ENCODE measurements around the gene ADGRV1. TPM values are rescaled to one million over a fixed set of nuclear protein-coding genes. Genes with fewer than 3 reads are reported as not detected.

ADGRV1 gene
- total RNA-seq, 2 donors from 2014 or later = 0.45 to 0.74 TPM

DNA sequence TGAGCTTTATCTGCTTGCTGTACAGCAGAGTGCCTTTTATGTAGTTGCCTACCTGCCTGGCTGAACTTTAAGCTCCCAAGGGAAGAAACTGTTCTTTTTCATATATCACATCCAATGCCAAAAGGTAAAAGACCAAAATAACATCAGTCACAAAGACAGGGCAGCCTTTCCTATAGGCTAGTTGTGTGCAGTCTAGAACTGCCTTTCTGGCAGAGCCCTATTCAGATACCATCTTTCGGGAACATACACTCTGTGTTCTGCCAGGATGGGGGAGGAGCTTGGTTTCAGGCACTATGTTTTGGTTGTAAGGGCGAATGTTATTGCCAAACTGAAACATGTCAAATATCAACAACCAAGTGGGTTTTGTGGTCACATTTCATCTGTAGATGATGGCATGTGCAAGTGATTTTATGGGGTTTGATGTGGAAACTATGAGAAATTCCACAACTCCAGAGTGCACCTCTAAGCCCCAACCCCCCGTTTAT is 314.5 kb downstream of the ADGRV1 start:
- Mint-ChIP-seq H3K27ac (no peak overlapping the region), H3K36me3 (ENCODE audit: low read depth) (no peaks in the 10 kb centered on the region), H3K4me3 (no peak overlapping the region), H3K4me1 (peaks cover 8% of the 10 kb centered on the region), H3K27me3 (peaks cover 29% of the 10 kb centered on the region), H3K9me3 (no peaks in the 10 kb centered on the region)
- peak; percentile 69 for ATAC-seq (replicated peaks)

DNA sequence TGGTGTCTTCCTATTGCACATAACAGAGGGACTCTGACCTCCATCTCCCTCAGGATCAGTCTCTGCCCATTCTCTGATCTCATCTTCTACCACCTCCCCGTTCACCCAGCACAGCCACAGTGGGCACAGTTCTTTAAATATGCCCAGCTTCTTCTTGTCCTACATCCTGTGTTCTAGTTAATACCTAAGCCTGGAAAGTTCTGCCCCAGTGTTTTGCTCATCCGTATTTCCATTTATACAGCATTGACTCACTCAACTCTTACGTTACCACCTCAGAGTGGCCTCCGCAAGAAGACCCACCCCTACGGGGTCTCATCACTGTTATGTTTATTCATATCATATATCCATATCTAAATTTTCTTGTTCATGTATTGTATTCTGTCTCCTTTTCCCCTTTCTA is 315.5 kb downstream of the ADGRV1 start:
- no peak overlapping the region for H3K27ac Mint-ChIP-seq
- H3K36me3 Mint-ChIP-seq (ENCODE audit: low read depth) = no peaks in the 10 kb centered on the region
- no peak for ATAC-seq (replicated peaks)
- peaks cover 26% of the 10 kb centered on the region for H3K27me3 Mint-ChIP-seq
- no peaks in the 10 kb centered on the region for H3K9me3 Mint-ChIP-seq
- H3K4me1 Mint-ChIP-seq = peaks cover 8% of the 10 kb centered on the region
- no peak overlapping the region for H3K4me3 Mint-ChIP-seq

DNA sequence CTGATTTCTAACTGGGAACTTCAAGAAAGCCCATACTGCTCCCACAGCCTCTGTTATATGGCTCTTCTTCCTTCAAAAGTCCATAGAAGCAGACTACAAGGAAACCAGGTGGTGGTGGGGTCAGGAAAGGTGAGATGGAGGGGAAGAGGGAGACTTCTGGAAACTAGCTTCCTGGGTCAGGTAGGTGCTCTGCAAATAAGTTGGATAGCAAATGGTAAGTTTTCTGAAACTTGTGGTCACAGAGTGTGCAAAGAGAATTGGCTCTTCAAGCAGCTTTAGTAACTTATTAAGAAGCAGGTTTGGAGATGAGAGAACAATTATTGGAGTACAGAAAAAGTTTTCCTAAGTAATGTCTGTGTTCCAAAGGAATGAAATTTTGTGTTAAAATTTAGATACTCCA is 316.9 kb downstream of the ADGRV1 start:
- Mint-ChIP-seq H3K4me3 (no peak overlapping the region), H3K27ac (no peak overlapping the region), H3K4me1 (peaks cover 8% of the 10 kb centered on the region), H3K9me3 (no peaks in the 10 kb centered on the region), H3K36me3 (ENCODE audit: low read depth) (no peaks in the 10 kb centered on the region), H3K27me3 (peaks cover 22% of the 10 kb centered on the region)
- ATAC-seq (replicated peaks) = no peak

DNA sequence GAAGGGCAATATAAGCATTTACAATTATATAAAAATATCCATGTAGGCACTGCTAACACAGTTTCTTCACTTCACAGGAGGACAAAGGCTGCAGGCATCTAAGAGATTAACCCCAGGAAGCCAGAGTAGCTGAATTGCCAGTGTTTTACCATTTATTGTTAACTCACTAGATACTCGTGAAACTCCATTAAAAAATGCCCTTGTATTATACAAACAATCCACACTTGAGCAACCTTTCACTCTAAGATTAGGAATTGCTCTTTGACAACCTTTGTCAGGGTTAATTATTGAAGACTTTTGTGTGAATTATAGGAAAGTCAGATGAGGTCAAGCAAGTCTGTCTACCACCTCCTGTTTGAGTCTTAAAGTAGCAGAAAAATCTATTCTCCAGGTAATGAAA is 317.8 kb downstream of the ADGRV1 start:
- no peaks in the 10 kb centered on the region for H3K9me3 Mint-ChIP-seq
- H3K4me1 Mint-ChIP-seq = peaks cover 8% of the 10 kb centered on the region
- H3K36me3 Mint-ChIP-seq (ENCODE audit: low read depth) = no peaks in the 10 kb centered on the region
- peaks cover 26% of the 10 kb centered on the region for H3K27me3 Mint-ChIP-seq
- ATAC-seq (replicated peaks) = no peak
- no peak overlapping the region for H3K27ac Mint-ChIP-seq
- no peak overlapping the region for H3K4me3 Mint-ChIP-seq

DNA sequence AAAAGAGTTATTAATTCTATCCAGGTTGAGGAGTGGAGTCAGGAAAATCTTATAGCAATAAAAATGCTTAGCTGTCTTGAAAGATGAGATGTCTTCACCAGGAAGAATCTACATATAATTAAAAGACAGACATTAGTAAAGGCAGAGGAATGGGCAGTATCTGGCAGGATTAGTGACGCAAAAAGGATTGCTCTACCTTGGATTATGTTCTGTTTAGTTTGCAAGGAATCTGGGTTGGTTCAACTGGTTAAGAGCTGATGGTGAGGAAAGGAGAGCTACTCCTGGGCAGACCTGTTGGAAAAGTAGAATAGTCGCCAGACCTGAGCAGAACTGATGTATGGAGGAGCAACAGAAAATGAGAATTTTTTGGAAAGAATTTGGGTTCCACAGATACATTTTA is 318.5 kb downstream of the ADGRV1 start:
- Mint-ChIP-seq H3K9me3 (no peaks in the 10 kb centered on the region), H3K27me3 (peaks cover 26% of the 10 kb centered on the region), H3K4me1 (peaks cover 4% of the 10 kb centered on the region), H3K27ac (no peak overlapping the region), H3K36me3 (ENCODE audit: low read depth) (no peaks in the 10 kb centered on the region), H3K4me3 (no peak overlapping the region)
- ATAC-seq (replicated peaks) = no peak

DNA sequence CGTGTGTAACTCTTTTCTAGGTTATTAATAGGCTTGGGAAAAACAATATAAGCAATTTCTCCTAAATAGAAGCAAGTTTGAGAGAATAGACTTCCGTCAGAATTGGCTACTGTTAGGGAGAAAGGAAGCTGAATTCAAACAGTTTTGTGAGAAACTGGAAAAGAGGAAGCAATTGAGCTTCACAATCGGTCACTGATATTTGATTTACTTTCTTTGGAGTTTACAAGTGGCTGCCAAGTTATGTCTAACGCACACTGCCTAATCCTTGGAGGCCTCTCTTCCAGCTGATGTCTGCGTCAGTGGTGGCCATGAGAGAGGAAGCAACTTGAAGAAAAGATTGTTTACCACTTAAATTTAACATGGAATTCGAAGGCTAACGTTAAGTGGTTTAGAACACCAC is 319.5 kb downstream of the ADGRV1 start:
- H3K27me3 Mint-ChIP-seq = peaks cover 26% of the 10 kb centered on the region

DNA sequence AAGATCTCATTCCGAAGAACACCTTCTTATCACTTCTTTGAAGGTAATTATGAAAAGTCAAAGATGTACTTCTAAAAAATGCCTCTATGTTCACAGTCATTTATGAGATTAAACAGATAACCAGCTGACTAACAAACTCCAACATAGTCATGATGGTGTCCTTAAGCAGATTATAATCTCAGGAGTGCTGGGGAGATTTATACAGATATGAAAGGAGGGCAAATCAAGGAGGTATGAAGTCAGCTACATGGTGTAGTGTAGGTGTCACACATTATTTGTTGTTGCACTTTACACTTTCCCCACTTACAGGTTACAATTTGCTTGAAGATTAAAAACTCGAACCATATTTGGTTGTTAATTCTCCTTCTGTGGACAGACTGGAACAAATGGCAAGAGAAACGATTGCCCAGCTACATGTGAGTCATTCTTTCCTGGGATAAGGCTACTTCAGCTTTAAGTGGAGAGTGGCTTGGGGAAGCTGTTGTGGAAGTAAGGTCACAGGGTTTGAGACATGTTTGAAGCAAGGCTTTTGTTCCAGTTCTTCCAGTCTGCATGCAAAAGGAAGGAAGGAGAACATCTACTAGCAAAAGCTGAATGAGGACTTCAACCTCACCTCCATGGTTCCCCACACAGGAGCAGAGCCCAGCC is 320.1 kb downstream of the ADGRV1 start:
- Mint-ChIP-seq H3K4me1 (peaks cover 4% of the 10 kb centered on the region), H3K27ac (no peak overlapping the region), H3K27me3 (peaks cover 31% of the 10 kb centered on the region), H3K4me3 (no peak overlapping the region), H3K9me3 (no peaks in the 10 kb centered on the region), H3K36me3 (ENCODE audit: low read depth) (no peaks in the 10 kb centered on the region)
- ATAC-seq (replicated peaks) = no peak

More for the DNA sequence above, 319.5 kb downstream of the ADGRV1 start:
- H3K9me3 Mint-ChIP-seq = no peaks in the 10 kb centered on the region
- H3K4me1 Mint-ChIP-seq = peaks cover 4% of the 10 kb centered on the region
- no peak overlapping the region for H3K4me3 Mint-ChIP-seq
- H3K27ac Mint-ChIP-seq = no peak overlapping the region
- ATAC-seq (replicated peaks) = no peak
- H3K36me3 Mint-ChIP-seq (ENCODE audit: low read depth) = no peaks in the 10 kb centered on the region

DNA sequence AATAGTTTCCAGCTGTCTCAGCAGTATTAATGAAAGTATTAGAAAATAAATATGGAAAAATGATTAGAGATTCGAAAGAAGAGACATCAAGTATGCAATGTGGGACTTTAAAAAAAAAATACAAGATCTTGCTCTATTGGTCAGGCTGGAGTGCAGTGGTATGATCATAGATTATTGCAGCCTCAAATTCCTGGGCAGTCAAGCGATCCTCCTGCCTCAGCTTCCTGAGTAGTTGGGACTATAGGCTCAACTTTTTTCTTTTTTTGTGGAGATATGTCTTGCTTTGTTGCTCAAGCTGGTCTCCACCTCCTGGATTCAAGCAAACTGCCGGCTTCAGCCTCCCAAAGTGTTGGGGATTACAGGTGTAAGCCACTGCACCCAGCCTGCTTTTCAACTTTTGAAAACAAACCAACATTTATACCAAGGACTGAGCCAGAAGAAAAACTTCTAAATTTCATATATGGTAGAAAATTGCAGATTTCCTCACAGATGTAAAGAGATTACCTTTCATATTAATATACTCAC is 323.1 kb downstream of the ADGRV1 start:
- Mint-ChIP-seq H3K36me3 (ENCODE audit: low read depth) (no peaks in the 10 kb centered on the region), H3K9me3 (no peaks in the 10 kb centered on the region), H3K4me3 (no peak overlapping the region), H3K4me1 (no peaks in the 10 kb centered on the region), H3K27ac (no peak overlapping the region), H3K27me3 (peaks cover 27% of the 10 kb centered on the region)
- no peak for ATAC-seq (replicated peaks)

DNA sequence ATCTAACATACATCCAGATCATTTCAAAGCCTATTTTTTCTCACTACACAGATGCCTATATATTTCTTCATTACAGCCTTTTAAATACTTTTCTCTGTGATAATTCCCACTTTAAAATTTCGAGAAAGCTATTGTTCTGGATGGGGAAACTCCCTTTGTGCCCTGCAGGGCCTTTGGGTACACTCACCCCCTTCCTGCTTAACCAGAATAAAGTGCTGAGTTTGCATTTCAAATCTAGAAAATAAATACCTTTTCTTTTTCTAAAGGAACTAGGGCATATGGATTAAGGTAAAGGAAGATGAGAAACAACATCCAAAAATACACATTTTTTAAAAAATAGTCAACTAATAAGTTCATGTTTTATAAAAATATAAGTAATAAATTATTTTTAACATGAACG is 323.9 kb downstream of the ADGRV1 start:
- no peak for ATAC-seq (replicated peaks)
- Mint-ChIP-seq H3K9me3 (no peaks in the 10 kb centered on the region), H3K4me3 (no peak overlapping the region), H3K36me3 (ENCODE audit: low read depth) (no peaks in the 10 kb centered on the region), H3K27ac (no peak overlapping the region), H3K4me1 (no peaks in the 10 kb centered on the region), H3K27me3 (peaks cover 28% of the 10 kb centered on the region)

DNA sequence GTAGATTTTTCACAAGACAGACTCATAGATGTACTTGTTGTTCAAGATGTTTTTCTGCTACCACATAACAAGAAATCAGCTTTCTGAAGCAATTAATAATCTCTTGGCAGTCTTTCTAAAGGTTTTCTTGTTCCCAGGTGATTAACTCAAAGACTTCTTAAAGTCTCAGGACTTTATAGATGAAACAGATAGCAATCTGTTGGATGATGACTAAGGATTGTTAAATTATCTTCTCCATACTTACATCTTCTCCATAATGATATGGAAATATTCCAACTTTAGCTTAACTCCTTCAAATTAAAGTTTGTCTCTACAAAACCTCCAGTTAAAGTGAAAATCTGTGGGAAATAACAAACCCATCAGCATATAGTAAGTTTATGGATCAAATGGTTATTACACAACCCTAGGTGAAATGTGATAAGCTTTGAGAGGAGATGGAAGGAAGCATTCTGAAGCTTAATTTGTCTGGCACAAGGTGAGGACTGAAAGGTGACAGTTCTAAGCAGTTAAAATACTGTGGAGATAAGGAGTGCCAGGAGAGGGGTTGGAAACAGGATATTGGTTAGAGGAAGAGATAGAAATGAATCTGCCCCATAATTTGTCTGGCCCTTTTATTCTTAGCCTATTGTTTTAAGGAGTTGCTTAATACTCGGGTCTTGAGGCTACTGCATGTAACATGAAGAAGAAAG is 326.7 kb downstream of the ADGRV1 start:
- no peaks in the 10 kb centered on the region for H3K4me1 Mint-ChIP-seq
- no peak overlapping the region for H3K27ac Mint-ChIP-seq
- H3K36me3 Mint-ChIP-seq (ENCODE audit: low read depth) = no peaks in the 10 kb centered on the region
- no peak for ATAC-seq (replicated peaks)
- no peaks in the 10 kb centered on the region for H3K9me3 Mint-ChIP-seq
- peaks cover 29% of the 10 kb centered on the region for H3K27me3 Mint-ChIP-seq
- no peak overlapping the region for H3K4me3 Mint-ChIP-seq

DNA sequence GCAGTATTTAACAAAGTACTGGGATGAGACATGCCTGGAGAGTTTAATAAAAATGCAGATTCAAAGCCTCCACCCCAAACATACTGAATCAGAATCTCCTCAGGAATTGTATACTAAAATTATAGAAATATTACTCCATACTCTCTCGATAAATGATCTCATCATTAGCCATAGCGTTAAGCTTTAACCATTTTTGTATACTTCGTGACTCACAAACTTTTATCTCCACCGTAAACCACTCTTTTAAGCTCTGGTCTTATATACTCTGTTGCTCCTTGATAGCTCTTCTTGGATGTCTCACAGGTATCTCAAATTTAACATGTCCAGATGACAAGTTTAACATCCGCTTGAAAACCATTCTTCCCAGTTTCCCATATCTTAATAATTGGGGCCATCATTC is 327.8 kb downstream of the ADGRV1 start:
- Mint-ChIP-seq H3K4me3 (no peak overlapping the region), H3K27ac (no peak overlapping the region), H3K9me3 (no peaks in the 10 kb centered on the region), H3K36me3 (ENCODE audit: low read depth) (no peaks in the 10 kb centered on the region), H3K27me3 (peaks cover 24% of the 10 kb centered on the region), H3K4me1 (no peaks in the 10 kb centered on the region)
- no peak for ATAC-seq (replicated peaks)

DNA sequence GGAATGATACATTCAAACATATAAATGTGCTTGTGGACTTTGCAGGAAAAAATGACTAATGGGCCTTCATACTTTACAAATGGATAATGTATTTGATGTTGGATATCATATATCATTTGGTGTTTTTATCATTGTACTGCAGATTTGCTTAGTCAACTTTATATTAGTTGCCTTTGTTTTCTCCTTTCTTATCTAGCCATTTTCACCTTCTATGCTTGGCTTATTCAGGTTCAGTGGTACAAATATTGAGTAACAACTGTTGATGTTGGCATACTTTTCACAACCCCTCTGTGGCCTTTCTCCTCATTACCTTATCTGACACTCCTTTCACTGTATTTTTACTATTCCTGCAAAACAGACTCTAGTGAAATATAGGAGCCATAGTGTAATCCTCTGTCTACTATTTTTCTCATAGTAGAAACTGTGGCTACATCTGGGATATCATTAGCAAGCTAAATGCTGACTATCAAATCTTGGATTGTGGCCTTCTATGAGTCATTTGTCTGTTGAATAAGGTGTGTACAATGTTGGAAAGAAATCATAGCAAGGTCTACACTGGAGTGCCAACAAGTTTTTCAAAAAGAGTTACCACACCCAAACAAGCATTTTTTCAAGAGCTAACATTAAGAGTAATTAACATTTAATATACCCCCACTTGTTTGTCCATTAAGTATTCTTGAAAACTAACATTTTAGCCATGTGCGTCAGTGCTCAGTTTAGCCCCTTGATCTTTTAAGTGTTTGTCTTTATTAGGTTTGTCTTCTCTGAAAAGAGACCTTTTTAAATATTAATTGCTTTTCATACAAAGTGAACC is 330.1 kb downstream of the ADGRV1 start:
- H3K4me1 Mint-ChIP-seq = no peaks in the 10 kb centered on the region
- H3K27ac Mint-ChIP-seq = no peak overlapping the region
- H3K27me3 Mint-ChIP-seq = peaks cover 22% of the 10 kb centered on the region
- H3K36me3 Mint-ChIP-seq (ENCODE audit: low read depth) = no peaks in the 10 kb centered on the region
- no peak for ATAC-seq (replicated peaks)
- H3K4me3 Mint-ChIP-seq = no peak overlapping the region
- no peaks in the 10 kb centered on the region for H3K9me3 Mint-ChIP-seq

DNA sequence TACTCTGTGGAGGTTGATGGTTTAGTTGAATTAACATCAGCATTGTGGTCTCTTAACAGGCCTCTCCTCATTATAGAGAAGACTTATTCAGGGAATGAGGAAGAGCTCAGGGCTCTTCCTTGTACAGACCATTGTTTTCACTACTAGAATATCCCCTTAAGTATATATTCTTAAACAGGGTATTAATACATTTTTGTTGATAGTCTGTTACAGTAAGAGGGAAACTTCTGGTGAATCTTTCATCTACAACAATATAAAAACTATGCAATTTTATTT is 330.7 kb downstream of the ADGRV1 start:
- Mint-ChIP-seq H3K27ac (no peak overlapping the region), H3K9me3 (no peaks in the 10 kb centered on the region), H3K36me3 (ENCODE audit: low read depth) (no peaks in the 10 kb centered on the region), H3K27me3 (peaks cover 19% of the 10 kb centered on the region), H3K4me3 (no peak overlapping the region), H3K4me1 (no peaks in the 10 kb centered on the region)
- no peak for ATAC-seq (replicated peaks)

DNA sequence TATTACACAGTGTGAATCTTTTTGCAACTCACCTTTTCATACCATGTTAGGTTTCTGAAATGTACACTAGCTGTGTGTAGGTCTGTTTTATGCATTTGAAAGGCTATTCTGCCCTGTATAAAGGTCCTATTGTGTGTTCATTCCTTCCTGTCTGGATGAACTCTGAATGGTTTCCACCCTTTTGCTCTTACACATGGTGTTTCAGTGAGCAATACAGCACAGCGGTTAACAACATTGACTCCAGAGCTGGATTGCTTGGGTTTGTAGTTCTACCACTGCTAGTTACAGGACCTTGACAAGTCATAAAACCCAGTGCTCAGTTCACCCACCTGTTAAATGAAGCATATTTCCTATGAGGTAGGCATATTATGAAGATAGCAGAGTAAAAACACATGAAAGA is 331.6 kb downstream of the ADGRV1 start:
- Mint-ChIP-seq H3K4me3 (no peak overlapping the region), H3K36me3 (ENCODE audit: low read depth) (no peaks in the 10 kb centered on the region), H3K4me1 (no peaks in the 10 kb centered on the region), H3K27me3 (peaks cover 19% of the 10 kb centered on the region), H3K9me3 (no peaks in the 10 kb centered on the region), H3K27ac (no peak overlapping the region)
- no peak for ATAC-seq (replicated peaks)
